K562 treated with DMSO at 1 percent for 12 hours (cell line): ENCODE results near the gene HRCT1. TPM values are rescaled to one million over a fixed set of nuclear protein-coding genes. Genes with fewer than 3 reads are reported as not detected.

Experiments
- total RNA-seq: library from RNA; unstranded; fragments of 300-600 nt; gene quantifications from 2 replicates; pipeline ENCODE4 v1.2.3, GENCODE V29; 2022; ENCODE audit not compliant: insufficient read depth

The HRCT1 gene
- not detected in 2 replicates for total RNA-seq

DNA sequence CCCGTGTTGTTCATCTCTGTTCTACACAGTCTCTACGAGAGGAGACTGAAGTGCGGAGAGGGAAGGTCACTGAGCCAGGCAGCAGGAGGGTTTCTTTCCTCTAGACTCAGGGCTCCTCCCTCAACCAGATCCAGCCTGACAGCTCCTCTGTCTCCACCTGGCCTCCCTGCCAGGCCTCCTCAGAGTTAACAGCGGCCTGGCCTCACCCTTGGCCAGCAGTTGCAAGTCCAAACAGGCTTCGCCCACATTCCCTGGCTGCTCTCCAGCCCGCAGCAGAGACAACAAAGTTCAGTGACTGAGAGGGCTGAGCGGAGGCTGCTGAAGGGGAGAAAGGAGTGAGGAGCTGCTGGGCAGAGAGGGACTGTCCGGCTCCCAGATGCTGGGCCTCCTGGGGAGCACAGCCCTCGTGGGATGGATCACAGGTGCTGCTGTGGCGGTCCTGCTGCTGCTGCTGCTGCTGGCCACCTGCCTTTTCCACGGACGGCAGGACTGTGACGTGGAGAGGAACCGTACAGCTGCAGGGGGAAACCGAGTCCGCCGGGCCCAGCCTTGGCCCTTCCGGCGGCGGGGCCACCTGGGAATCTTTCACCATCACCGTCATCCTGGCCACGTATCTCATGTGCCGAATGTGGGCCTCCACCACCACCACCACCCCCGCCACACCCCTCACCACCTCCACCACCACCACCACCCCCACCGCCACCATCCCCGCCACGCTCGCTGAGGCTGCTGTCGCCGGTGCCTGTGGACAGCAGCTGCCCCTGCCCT is at the start of gene HRCT1:
Gene HRCT1, plus strand, starts transcription at position 291 of the 768 bp plus-strand sequence. Its CDS starts 86 bp downstream, at position 377.

DNA sequence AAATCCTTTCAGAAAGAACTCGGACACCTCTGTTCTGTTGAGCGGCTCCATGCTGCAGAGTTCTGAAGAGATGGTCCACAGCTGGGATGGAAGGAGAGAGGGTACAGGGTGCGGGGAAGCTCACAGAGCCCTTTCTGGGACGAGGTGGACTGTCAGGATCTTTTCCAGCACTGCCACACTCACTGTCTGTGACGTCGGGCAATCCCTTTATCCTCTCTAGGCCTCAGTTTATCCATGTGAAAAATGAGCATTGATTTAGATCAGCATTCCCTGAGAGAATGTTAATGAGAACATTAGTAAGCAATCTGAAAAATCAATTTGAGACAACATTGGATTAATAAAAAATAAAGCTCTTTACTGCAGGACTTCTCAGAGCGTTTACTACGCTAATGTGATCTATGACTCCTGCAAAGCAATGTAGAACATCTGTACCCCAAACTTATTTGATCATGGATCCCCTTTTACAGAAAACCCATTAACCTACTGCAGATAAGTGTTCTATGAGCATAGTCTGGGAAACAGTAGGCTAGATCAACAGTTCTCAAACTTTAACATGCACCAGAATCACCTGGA is 35.6 kb upstream of the HRCT1 start, which contains the start of gene OR13J1:
Gene OR13J1, minus strand, starts transcription at position 51 of the 573 bp plus-strand sequence. Its CDS starts 0 bp downstream, at position 51.

DNA sequence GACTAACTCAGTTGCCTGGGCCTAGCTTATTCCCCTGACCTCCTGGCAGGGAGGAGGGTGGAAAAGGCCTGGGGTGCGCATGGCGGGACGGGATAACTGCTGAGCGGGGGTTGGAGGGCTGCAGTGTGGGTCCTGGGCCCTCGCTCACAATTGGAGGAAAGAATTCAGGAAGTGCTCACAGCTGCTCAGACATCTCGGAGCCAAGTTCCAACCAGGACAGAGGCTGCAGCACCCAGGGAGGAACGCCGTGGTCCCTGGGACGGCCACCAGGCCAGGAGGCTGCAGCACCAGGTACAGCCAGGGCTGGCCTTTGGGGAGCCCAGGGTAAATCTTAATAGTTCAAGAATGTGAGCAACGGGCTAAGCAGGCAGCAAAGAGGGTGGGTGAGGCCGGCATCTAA is 3.3 kb downstream of the HRCT1 start, which contains the start of gene SPAAR:
Gene SPAAR, plus strand, starts transcription at position 217 of the 400 bp plus-strand sequence. CDS start 974 bp downstream, outside the sequence.

Other genes starting within 250 kb of the HRCT1 start
- not detected in 2 replicates for gene RMRP, start 248.2 kb upstream of the HRCT1 start, total RNA-seq
- gene CCDC107, start 247.9 kb upstream of the HRCT1 start, total RNA-seq: 16.5 and 19.3 TPM in 2 replicates
- 6.5 and 15.3 TPM in 2 replicates for gene ARHGEF39, start 241.0 kb upstream of the HRCT1 start, total RNA-seq
- gene CA9, start 232.3 kb upstream of the HRCT1 start, total RNA-seq: 0.68 and 6.6 TPM in 2 replicates
- 3.0 and 3.1 TPM in 2 replicates for gene TPM2, start 216.3 kb upstream of the HRCT1 start, total RNA-seq
- gene TLN1, start 174.0 kb upstream of the HRCT1 start, total RNA-seq: 73.8 and 145 TPM in 2 replicates
- 31.0 and 35.1 TPM in 2 replicates for gene CREB3, start 173.5 kb upstream of the HRCT1 start, total RNA-seq
- gene GBA2, start 157.0 kb upstream of the HRCT1 start, total RNA-seq: 30.1 and 65.7 TPM in 2 replicates
- 3.0 and 13.3 TPM in 2 replicates for gene RGP1, start 156.9 kb upstream of the HRCT1 start, total RNA-seq
- not detected in 2 replicates for gene MSMP, start 151.9 kb upstream of the HRCT1 start, total RNA-seq
- gene NPR2, start 114.6 kb upstream of the HRCT1 start, total RNA-seq: 1.5 and 3.2 TPM in 2 replicates
- not detected in 2 replicates for gene SPAG8, start 93.9 kb upstream of the HRCT1 start, total RNA-seq
- 60.7 and 93.3 TPM in 2 replicates for gene HINT2, start 91.2 kb upstream of the HRCT1 start, total RNA-seq
- gene FAM221B, start 77.5 kb upstream of the HRCT1 start, total RNA-seq: not detected in 2 replicates
- gene TMEM8B, start 77.0 kb upstream of the HRCT1 start, total RNA-seq: 2.4 and 4.2 TPM in 2 replicates
- gene OR13J1, start 35.8 kb upstream of the HRCT1 start, total RNA-seq: not detected in 2 replicates
- not detected in 2 replicates for gene SPAAR, start 3.3 kb downstream of the HRCT1 start, total RNA-seq
- gene OR2S2, start 52.0 kb downstream of the HRCT1 start, total RNA-seq: not detected in 2 replicates
- gene RECK, start 130.7 kb downstream of the HRCT1 start, total RNA-seq: 0.35 TPM in 1 of 2 replicates, not detected in the other
- gene GLIPR2, start 230.5 kb downstream of the HRCT1 start, total RNA-seq: 6.9 TPM in 2 replicates